ENCODE measurements around the gene LEFTY1.

The LEFTY1 gene

GRCh38 chr1:225923692-225924555 lies 35.0 kb upstream of the LEFTY1 start, which contains the start of gene PYCR2:
Gene PYCR2 (minus strand): TSS chr1:225924250. CDS start chr1:225924110, 140 bp downstream.
- peak; percentile 97 for DNase-seq

DNA sequence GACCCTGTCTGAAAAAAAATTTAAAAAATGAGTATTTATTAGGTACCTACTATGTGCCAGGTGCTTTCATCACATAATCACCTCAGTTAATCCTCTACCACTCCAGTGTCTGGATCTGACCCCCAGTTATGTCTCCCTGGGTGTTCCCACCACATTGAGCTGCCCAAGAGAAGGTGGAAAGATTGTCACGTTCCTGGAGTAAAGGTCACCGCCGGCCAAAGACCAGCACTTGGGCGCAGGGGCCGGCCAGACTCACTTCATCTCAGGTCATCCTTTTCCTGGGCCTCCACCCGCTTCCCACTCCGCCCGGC lies 34.4 kb upstream of the LEFTY1 start:
- H3K4me3 Mint-ChIP-seq = peak overlapping the region; percentile 96
- H3K4me1 Mint-ChIP-seq = peaks cover 60% of the 10 kb centered on the region
- peaks cover 37% of the 10 kb centered on the region for H3K36me3 Mint-ChIP-seq
- H3K27me3 Mint-ChIP-seq = no peaks in the 10 kb centered on the region
- CTCF ChIA-PET = interaction anchor here (1.2 to 1.9 kb wide), 3 partner anchors 12 to 447 kb away, joined by 4 to 7 read pairs (median 6); partner anchors contain the start of gene SRP9
- DNase-seq = no peak
- H3K9me3 Mint-ChIP-seq = no peaks in the 10 kb centered on the region
- peak overlapping the region; percentile 94 for H3K27ac Mint-ChIP-seq

More at GRCh38 chr1:225923692-225924555, 35.0 kb upstream of the LEFTY1 start, which contains the start of gene PYCR2:
- peak within 1 kb of the TSS; percentile 94 for H3K27ac Mint-ChIP-seq
- H3K36me3 Mint-ChIP-seq = peaks cover 33% of the 10 kb centered on the region
- no peaks in the 10 kb centered on the region for H3K27me3 Mint-ChIP-seq
- no peaks in the 10 kb centered on the region for H3K9me3 Mint-ChIP-seq
- peaks cover 66% of the 10 kb centered on the region for H3K4me1 Mint-ChIP-seq
- H3K4me3 Mint-ChIP-seq = peak within 1 kb of the TSS; percentile 96
- CTCF ChIA-PET = interaction anchor here (1.0 to 1.9 kb wide), 4 partner anchors 13 to 456 kb away, joined by 3 to 7 read pairs (median 5); partner anchors contain the start of gene SRP9

GRCh38 chr1:225921734-225922709 lies 33.1 kb upstream of the LEFTY1 start:
- Mint-ChIP-seq H3K27ac (peak overlapping the region; percentile 75), H3K4me3 (peak overlapping the region; percentile 96), H3K4me1 (peaks cover 57% of the 10 kb centered on the region), H3K9me3 (no peaks in the 10 kb centered on the region), H3K36me3 (peaks cover 49% of the 10 kb centered on the region), H3K27me3 (no peaks in the 10 kb centered on the region)
- CTCF ChIA-PET = interaction anchor here (0.7 to 1.0 kb wide), 3 partner anchors 11 to 144 kb away, joined by 3 to 5 read pairs (median 3); partner anchors contain the start of gene SRP9
- DNase-seq = no peak

DNA sequence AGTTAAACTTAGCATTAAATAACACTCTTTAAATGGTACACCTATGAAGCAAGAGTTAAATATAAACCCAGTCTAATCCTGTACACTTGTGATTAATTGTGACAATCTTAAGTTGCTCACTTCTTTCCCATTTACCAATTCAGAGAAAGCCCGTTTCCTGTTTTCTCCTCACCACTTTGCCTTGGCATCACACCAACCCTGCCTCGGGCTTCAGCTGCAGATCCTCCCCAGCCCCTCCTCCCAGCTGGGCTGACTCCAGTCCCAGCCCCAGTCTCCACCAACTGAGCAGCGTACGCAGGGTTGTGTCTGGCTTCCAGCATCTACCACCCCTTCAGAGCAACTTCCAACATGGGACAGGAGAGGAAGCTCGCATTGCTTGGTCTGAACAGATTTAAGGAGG lies 31.0 kb upstream of the LEFTY1 start:
- DNase-seq = no peak
- Mint-ChIP-seq H3K27ac (peak overlapping the region; percentile 84), H3K9me3 (no peaks in the 10 kb centered on the region), H3K4me3 (peak overlapping the region; percentile 3), H3K36me3 (peaks cover 54% of the 10 kb centered on the region), H3K27me3 (no peaks in the 10 kb centered on the region), H3K4me1 (peaks cover 46% of the 10 kb centered on the region)
- CTCF ChIA-PET = interaction anchor here (1.2 kb wide), 1 partner anchor 445 kb away, joined by 4 read pairs; no protein-coding TSS in a partner anchor

DNA sequence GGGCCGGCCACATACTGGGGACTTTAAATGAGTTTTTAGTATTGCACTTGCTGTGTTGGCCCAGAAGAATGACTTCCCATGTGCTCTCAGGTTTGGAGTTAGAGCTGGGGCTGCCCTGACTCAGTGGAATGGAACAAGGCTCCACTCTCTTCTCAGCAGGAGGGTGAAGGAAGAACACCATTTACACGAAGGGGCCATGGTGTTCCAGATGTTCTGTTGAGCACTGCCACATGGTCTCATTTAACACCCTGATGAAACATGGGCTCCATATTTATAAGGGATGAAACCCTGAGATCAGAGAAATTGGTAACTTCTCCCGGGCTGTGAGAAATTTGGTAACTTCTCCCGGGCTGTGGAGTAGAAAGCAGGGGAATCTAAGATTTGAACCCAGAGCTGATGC lies 29.3 kb upstream of the LEFTY1 start:
- no peak for DNase-seq
- no peaks in the 10 kb centered on the region for H3K9me3 Mint-ChIP-seq
- CTCF ChIA-PET = no interaction called here
- peaks cover 52% of the 10 kb centered on the region for H3K36me3 Mint-ChIP-seq
- no peak overlapping the region for H3K4me3 Mint-ChIP-seq
- peaks cover 40% of the 10 kb centered on the region for H3K4me1 Mint-ChIP-seq
- no peak overlapping the region for H3K27ac Mint-ChIP-seq
- no peaks in the 10 kb centered on the region for H3K27me3 Mint-ChIP-seq

DNA sequence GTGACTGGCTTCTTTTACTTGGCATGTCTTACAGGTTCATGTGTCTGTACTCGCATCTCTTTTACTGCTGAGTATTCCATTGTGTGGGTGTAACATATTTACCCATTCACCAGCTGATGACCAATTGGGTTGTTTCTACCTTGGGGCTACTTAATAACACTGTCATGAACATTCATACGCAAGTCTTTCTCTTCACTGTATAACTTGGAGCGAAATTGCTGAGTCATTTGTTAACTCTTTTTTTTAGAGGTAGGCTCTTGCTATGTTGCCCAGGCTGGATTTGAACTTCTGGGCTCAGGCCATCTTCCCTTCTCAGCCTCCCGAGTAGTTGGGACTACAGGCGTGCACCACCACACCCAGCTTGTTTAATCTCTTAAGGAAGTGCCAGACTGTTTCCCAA lies 28.6 kb upstream of the LEFTY1 start:
- Mint-ChIP-seq H3K27ac (peak overlapping the region; percentile 15), H3K4me3 (no peak overlapping the region), H3K27me3 (no peaks in the 10 kb centered on the region), H3K9me3 (no peaks in the 10 kb centered on the region), H3K4me1 (peaks cover 34% of the 10 kb centered on the region), H3K36me3 (peaks cover 47% of the 10 kb centered on the region)
- CTCF ChIA-PET = interaction anchor here (1.5 kb wide), 1 partner anchor 39 kb away, joined by 3 read pairs; no protein-coding TSS in a partner anchor
- no peak for DNase-seq

DNA sequence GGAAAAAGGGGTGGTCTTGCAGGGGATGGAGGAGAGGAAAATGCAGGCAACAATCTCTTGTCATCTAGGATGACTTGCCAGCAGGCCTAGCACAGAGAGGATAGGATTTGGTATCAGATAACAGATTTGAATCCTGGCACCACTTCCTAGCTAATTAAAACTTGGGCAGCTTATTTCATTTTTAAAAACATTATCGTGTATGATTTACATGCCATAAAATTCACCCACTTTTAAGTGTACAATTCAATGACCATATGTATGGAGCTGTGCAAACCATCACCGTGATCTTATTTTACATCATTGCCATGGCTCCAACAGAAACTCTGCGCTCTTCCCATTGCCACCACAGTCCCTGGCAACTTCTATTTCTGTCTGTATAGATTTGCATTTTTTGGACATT lies 28.2 kb upstream of the LEFTY1 start:
- Mint-ChIP-seq H3K4me1 (peaks cover 30% of the 10 kb centered on the region), H3K9me3 (no peaks in the 10 kb centered on the region), H3K4me3 (no peak overlapping the region), H3K27me3 (no peaks in the 10 kb centered on the region), H3K27ac (no peak overlapping the region), H3K36me3 (peaks cover 44% of the 10 kb centered on the region)
- no peak for DNase-seq
- CTCF ChIA-PET = interaction anchor here (1.5 kb wide), 1 partner anchor 39 kb away, joined by 3 read pairs; no protein-coding TSS in a partner anchor

DNA sequence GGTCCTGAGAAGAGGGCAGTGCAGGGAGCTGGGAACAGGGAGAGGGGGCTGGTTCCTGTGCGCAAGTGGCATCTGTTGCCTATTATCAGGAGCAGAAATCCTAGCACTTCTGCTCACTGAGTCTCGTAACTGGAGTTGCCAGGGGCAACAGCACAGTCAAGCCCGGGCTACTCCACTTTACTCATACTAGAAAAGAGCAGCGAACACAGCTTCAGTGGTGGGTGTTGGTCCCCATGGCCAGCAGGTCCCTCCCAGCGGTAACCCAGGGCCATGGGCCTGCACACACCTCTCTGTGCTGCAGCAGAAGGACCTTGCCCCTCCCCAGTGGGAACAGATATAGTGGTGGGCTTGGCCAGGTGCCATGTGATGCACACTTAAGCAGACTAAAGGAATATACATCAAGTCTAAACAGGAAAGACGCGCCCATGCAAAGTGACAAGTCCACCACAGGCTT lies 26.6 kb upstream of the LEFTY1 start:
- Mint-ChIP-seq H3K36me3 (peaks cover 34% of the 10 kb centered on the region), H3K4me1 (peaks cover 22% of the 10 kb centered on the region), H3K27me3 (no peaks in the 10 kb centered on the region), H3K4me3 (no peak overlapping the region), H3K27ac (no peak overlapping the region), H3K9me3 (no peaks in the 10 kb centered on the region)
- CTCF ChIA-PET = no interaction called here
- DNase-seq = no peak

GRCh38 chr1:225914947-225915346 lies 26.0 kb upstream of the LEFTY1 start:
- no peak for DNase-seq
- no peaks in the 10 kb centered on the region for H3K9me3 Mint-ChIP-seq
- H3K36me3 Mint-ChIP-seq = peaks cover 29% of the 10 kb centered on the region
- H3K27ac Mint-ChIP-seq = no peak overlapping the region
- no peak overlapping the region for H3K4me3 Mint-ChIP-seq
- H3K27me3 Mint-ChIP-seq = no peaks in the 10 kb centered on the region
- peaks cover 22% of the 10 kb centered on the region for H3K4me1 Mint-ChIP-seq
- CTCF ChIA-PET = no interaction called here

DNA sequence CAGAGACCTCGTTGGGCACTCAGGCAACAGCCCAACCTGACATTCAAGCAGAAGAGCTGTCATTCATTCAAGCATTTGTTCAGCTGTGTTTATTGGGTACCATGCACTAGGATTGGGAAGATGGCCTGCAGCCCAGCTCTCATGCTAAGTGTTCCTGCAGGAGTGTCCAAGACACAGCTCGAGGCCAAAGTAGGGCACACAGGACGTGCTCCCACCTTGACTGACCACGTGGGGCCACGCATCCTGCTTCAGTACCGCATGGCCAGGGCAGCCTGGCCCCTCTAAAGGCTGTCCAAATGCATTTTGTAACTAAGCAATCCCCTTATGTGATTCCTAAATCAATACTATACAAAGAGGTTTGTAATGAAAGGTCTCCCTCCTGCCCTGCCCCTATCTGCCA lies 25.4 kb upstream of the LEFTY1 start:
- peaks cover 24% of the 10 kb centered on the region for H3K36me3 Mint-ChIP-seq
- CTCF ChIA-PET = interaction anchor here (1.1 kb wide), 1 partner anchor 440 kb away, joined by 3 read pairs; no protein-coding TSS in a partner anchor
- H3K4me1 Mint-ChIP-seq = peaks cover 22% of the 10 kb centered on the region
- no peak overlapping the region for H3K27ac Mint-ChIP-seq
- no peaks in the 10 kb centered on the region for H3K9me3 Mint-ChIP-seq
- no peaks in the 10 kb centered on the region for H3K27me3 Mint-ChIP-seq
- no peak for DNase-seq
- no peak overlapping the region for H3K4me3 Mint-ChIP-seq

GRCh38 chr1:225911191-225912130 lies 22.5 kb upstream of the LEFTY1 start:
- CTCF ChIA-PET = interaction anchor here (0.7 to 2.8 kb wide), 22 partner anchors 10 to 443 kb away, joined by 3 to 12 read pairs (median 4); partner anchors contain the start of genes PYCR2 and SRP9
- DNase-seq = peak; percentile 78
- no peak overlapping the region for H3K4me3 Mint-ChIP-seq

GRCh38 chr1:225909477-225909876 lies 20.5 kb upstream of the LEFTY1 start:
- DNase-seq = no peak
- Mint-ChIP-seq H3K27ac (no peak overlapping the region), H3K4me1 (peaks cover 30% of the 10 kb centered on the region), H3K9me3 (no peaks in the 10 kb centered on the region), H3K4me3 (no peak overlapping the region), H3K36me3 (no peaks in the 10 kb centered on the region), H3K27me3 (peaks cover 8% of the 10 kb centered on the region)
- CTCF ChIA-PET = interaction anchor here (0.9 to 2.5 kb wide), 5 partner anchors 17 to 434 kb away, joined by 3 to 10 read pairs (median 4); no protein-coding TSS in a partner anchor

More at GRCh38 chr1:225911191-225912130, 22.5 kb upstream of the LEFTY1 start:
- peaks cover 21% of the 10 kb centered on the region for H3K4me1 Mint-ChIP-seq
- H3K9me3 Mint-ChIP-seq = no peaks in the 10 kb centered on the region
- no peak overlapping the region for H3K27ac Mint-ChIP-seq
- peaks cover 2% of the 10 kb centered on the region for H3K36me3 Mint-ChIP-seq
- no peaks in the 10 kb centered on the region for H3K27me3 Mint-ChIP-seq

GRCh38 chr1:225908773-225909172 lies 19.8 kb upstream of the LEFTY1 start:
- DNase-seq = no peak
- no peaks in the 10 kb centered on the region for H3K36me3 Mint-ChIP-seq
- H3K9me3 Mint-ChIP-seq = no peaks in the 10 kb centered on the region
- H3K4me1 Mint-ChIP-seq = peaks cover 30% of the 10 kb centered on the region
- H3K4me3 Mint-ChIP-seq = no peak overlapping the region
- peaks cover 8% of the 10 kb centered on the region for H3K27me3 Mint-ChIP-seq
- no peak overlapping the region for H3K27ac Mint-ChIP-seq
- CTCF ChIA-PET = interaction anchor here (1.1 to 1.8 kb wide), 3 partner anchors 28 to 434 kb away, joined by 3 to 7 read pairs (median 4); no protein-coding TSS in a partner anchor

Data from activated naive CD4-positive, alpha-beta T cell treated with anti-CD3 and anti-CD28 coated beads, Interleukin-2, amount 10 ng/mL, durations not matched to agents 7 days and 5 days (primary cell).